Activated CD4-positive, alpha-beta T cell treated with anti-CD3 and anti-CD28 coated beads for 4 hours (primary cell): ENCODE data around the gene CEP131.

Experiments
- DNase-seq, 2 donors: peaks; one replicate each; pipeline ENCODE4 v3.0.0-alpha.2; 2020

The CEP131 gene

DNA sequence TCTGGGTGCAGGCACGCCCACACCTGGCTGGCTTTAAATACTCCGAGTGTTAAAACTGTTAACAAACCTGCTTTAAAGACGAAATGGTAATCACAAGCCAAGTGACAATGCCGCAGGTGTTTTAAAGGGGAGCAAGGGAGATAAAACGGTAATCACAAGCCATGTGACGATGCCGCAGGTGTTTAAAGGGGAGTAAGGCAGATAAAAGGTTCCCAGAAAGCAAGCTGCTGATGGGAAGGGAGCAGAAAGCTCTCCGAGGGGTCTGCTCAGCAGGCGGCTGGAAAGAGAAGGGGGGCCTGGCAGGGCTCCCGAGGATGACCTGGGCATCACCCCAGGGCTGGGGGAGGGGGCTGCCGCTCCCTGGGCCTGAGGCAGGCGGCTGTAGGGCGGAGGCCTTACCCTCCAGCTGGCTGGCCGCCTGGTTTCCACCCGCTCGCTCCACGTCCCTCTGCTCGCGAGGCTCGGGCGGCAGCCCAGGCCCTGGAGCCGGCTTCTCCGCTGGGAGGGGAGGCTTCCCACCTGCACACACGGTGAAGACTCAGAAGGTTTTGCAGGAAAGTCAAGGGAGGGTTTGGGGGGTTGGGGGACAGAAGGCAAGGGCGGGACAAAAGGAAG lies 28.4 kb upstream of the CEP131 start:
- DNase-seq: no peak

DNA sequence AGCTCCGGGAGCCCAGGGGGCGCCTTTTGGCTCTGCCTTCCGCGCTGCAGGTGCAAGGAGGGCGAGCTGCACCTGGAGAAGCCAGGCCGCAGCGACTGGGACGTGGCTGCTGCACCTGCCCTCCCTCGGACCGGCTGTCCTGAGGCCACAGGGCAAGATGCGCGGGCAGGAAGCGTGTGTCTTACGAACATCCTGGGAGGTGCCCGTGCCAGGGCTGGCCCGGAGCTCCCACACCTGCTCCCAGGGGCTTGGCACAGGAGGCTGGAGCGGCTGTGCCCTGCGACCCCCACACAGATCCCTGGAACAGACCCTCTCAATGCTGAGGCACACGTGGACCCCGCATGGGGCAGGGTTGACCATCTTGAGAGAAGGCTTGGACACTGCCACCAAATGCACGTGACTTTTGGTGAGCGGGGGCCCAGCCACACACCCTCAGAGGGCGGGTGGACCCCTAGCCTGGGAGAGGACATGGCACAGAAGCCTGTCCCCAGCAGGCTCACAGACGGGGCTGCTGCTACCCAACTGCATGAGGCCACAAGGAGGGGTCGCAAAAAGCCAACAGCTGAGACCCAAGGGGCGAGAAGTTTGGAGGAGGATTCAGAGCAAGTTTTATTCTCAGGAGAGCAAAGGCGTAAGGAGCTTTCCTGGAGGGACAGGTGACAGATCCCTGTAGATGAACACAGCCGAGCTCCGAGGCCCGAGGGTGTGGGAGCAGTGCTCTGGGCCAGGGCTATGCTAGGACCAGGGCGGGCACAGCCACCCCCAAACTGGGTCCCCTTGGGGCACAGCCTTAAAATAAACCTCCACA lies 27.7 kb upstream of the CEP131 start:
- DNase-seq: no peak

GRCh38 chr17:81249223-81250040 lies 26.7 kb upstream of the CEP131 start:
- no peak for DNase-seq

GRCh38 chr17:81248649-81249048 lies 25.9 kb upstream of the CEP131 start:
- DNase-seq: no peak

GRCh38 chr17:81247339-81247990 lies 24.7 kb upstream of the CEP131 start:
- no peak for DNase-seq

DNA sequence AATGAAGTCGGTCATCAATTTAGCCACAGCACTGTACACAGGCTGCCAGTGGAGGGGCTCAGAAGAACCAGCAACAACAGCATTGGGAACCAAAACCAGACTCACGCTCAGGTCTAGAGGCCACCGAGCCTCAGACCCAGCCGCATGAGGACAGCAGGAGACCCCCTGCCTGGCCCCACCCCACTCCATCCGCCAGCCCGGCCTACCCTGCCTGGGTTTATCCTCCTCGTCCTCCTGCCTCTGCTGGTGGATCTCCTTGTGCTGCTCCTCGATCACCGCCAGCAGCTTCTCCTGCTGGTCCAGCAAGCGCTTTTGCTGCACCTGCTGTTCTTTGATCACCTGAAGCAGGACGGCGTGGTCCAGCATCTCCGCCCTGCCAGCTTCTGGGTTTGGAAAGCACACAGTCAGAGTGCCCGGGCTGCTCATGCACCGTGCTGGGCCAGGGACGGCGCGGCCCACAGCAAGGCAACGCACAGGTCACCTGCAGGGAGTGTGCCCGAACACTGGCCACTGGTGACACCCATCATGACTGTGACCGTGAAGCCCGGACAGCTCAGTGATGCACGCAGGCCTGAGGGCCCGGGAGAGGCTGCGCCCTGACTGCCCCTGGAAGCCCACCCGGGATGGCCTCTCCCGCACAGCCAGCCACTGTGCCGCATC lies 24.0 kb upstream of the CEP131 start:
- no peak for DNase-seq

- no peak for DNase-seq
These were observed 23.5 kb upstream of the CEP131 start for GRCh38 chr17:81246343-81246670.

DNA sequence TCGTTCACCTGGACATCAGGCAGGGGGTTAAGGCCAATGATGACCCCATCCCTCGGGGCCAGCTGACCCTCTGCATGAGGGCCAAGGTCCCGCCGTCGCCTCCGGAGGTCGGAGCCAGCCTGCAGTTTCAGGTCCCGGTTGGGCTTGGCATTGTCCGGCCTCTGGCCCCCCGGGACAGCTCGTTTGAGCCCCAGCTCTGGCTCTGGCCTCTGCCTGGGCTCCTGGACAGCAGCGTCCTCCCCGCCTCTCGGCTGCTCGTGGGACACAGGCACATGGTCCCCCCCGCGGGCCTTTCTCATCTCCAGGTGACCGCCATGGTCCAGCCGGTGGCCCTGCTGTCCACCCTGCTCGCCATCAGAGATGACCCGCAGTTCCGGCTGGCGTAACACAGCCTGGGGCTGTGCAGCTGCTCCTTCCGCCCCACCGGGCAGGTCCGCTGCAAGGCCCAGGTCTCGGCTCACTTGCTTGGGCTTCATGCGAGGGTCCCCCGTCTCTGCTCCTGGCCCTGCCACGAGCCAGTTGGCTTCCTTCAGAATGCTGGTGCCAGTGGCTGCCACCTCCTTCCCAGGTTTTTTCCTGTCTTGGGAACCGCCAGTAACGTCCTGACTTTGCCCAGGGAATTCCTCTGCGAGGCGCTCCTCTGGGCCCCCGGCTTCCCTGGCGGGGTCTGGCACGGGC lies 23.0 kb upstream of the CEP131 start:
- no peak for DNase-seq

GRCh38 chr17:81245024-81245664 lies 22.4 kb upstream of the CEP131 start:
- DNase-seq: no peak

DNA sequence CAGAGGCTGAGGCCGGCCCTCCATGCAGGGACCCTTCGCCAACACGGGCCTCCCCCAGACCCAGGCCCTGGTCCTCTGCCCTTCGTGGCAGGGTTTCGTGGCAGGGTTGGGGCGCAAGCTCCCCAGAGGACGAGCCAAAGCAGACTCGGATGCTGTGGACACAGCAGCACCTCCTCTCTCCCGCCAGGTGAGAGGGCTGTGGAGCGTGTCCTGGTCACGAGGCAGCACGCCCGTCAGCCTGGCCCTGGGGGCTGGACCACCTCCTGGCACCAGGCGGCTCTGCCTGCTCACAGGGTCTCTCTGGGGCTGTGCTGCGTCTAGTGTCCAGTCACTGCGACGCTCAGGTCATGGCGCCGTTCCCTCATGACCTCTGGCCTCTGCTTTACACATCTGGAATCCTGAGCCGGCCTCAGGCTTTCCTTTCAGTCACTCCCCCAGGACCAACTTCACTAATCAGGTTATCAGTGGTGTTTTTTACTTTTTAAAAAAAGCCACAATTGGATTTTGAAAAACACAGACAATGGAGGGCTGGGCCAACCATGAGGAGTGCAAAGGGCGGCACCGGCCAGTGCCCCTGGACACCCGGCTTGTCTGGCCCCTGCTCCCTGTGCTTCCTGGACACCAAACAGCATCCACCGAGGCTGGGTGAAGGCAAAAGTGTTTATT lies 21.7 kb upstream of the CEP131 start:
- no peak for DNase-seq

- DNase-seq: no peak
These were observed 20.5 kb upstream of the CEP131 start for GRCh38 chr17:81243333-81243664.

- DNase-seq: no peak
These were observed 19.9 kb upstream of the CEP131 start for GRCh38 chr17:81242421-81243332.

- DNase-seq: peak; percentile 49 to 52
These were observed 19.1 kb upstream of the CEP131 start for GRCh38 chr17:81241648-81242420.

DNA sequence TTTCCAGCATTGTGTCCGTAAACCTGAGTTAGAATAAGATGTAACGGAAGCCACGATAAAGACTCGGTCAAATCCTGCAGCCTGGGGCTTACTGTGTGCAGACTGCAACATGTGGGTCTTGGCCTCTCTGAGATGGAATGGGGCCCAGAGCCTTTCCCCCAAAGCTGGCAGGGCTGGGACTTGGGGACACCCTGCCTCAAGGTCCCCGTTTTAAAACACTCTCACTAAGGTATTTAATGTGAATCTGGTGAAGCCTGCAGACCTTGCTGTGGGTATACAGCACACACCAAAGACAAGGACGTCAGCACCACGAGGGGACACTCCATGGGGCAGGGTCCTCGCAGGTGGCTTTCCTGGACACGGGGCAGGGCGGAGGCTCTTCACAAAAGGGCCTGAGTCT lies 18.4 kb upstream of the CEP131 start:
- no peak for DNase-seq

DNA sequence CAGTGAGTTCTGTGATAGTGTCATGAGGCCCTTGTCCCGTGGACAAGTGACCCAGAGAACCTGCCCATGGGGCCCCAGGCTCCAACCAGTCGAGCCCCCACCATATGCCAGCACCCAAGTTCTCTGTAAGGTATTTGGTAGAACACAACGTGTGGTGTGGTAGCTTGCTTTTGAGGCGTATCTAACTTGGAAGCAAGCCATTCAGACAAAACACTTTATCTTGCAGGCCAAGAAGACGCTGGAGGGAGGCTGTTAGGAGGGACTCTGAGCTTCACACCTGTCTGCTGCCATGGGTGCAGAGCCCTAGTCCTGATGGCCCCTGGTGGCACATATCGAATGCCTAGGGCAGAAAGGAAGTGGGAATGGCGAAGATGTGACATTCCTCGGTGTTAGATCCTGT lies 18.0 kb upstream of the CEP131 start:
- DNase-seq: no peak

- peak; percentile 46 to 52 for DNase-seq
These were observed 17.2 kb upstream of the CEP131 start for GRCh38 chr17:81239714-81240555.

GRCh38 chr17:81238815-81239713 lies 16.3 kb upstream of the CEP131 start, which contains the start of the genes NDUFAF8 and TEPSIN:
NDUFAF8 (plus strand) TSS chr17:81239318; CDS start chr17:81239364, 46 bp downstream.
TEPSIN (minus strand) TSS chr17:81239055; CDS start chr17:81239033, 22 bp downstream.
- DNase-seq: peak; percentile 92 to 95
